ENCODE measurements around the gene BAIAP2L1.

- no peak for TF ChIP-seq POLR2AphosphoS5 (IDR thresholded peaks at IDR 0.05)
- no peak for TF ChIP-seq CTCF (IDR thresholded peaks at IDR 0.05)
- no peak for TF ChIP-seq POLR2A (IDR thresholded peaks at IDR 0.05)
- no peak for TF ChIP-seq EP300 (IDR thresholded peaks at IDR 0.05)
Measured at GRCh38 chr7:98267303-98267702, 133.6 kb downstream of the BAIAP2L1 start.
